Measurements from ENCODE around the gene MRC2. TPM values are rescaled to one million over a fixed set of nuclear protein-coding genes. Genes with fewer than 3 reads are reported as not detected.
A peak's percentile ranks its signal among the peaks of the same experiment; 100 is the strongest.

MRC2 gene
- total and polyA plus RNA-seq, 9 of the 15 experiments (the other 6 are each of a cell fraction or from before 2014, with no cell fraction given) = 0.28 to 11.5 (median 6.6) TPM

GRCh38 chr17:62693616-62694409, 66.3 kb downstream of the MRC2 start (continued):
- TF ChIP-seq ZBTB33 (CRISPR knock-in tag; IDR thresholded peaks at IDR 0.05) (0 out of 2 replicates have a peak, but pooled peaks have one; percentile 46), TCF3 (CRISPR knock-in tag; IDR thresholded peaks at IDR 0.05) (peak; percentile 50; the same call in 1 of the 2 replicates), CBFA2T2 (conservative IDR thresholded peaks at IDR 0.05) (peak; percentile 47), ZNF589 (CRISPR knock-in tag; IDR thresholded peaks at IDR 0.05; ENCODE audit: low read depth) (no peak), YY1 (IDR thresholded peaks at IDR 0.05; ENCODE audit: borderline replicate concordance in 1 of 3, control insufficient read depth in 1 of 3, extremely low read depth in 1 of 3, insufficient read depth in 3 of 3, insufficient read length in 1 of 3, insufficient replicate concordance in 2 of 3, low read depth in 1 of 3, low read length in 2 of 3) (peak in 1 of 3 experiments; percentile 18), PREB (CRISPR knock-in tag; IDR thresholded peaks at IDR 0.05) (no peak), NR3C1 (CRISPR knock-in tag; IDR thresholded peaks at IDR 0.05) (no peak), RFX5 (IDR thresholded peaks at IDR 0.05; ENCODE audit: low read depth, low read length) (no peak), ZBTB34 (CRISPR knock-in tag; IDR thresholded peaks at IDR 0.05) (no peak), ATF7 (IDR thresholded peaks at IDR 0.05) (no peak), BCL6 (CRISPR knock-in tag; IDR thresholded peaks at IDR 0.05) (no peak), ZNF253 (CRISPR knock-in tag; conservative IDR thresholded peaks at IDR 0.05) (no peak)
- TF ChIP-seq, protein P1, sequence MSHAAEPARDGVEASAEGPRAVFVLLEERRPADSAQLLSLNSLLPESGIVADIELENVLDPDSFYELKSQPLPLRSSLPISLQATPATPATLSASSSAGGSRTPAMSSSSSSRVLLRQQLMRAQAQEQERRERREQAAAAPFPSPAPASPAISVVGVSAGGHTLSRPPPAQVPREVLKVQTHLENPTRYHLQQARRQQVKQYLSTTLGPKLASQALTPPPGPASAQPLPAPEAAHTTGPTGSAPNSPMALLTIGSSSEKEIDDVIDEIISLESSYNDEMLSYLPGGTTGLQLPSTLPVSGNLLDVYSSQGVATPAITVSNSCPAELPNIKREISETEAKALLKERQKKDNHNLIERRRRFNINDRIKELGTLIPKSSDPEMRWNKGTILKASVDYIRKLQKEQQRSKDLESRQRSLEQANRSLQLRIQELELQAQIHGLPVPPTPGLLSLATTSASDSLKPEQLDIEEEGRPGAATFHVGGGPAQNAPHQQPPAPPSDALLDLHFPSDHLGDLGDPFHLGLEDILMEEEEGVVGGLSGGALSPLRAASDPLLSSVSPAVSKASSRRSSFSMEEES (CRISPR knock-in tag; IDR thresholded peaks at IDR 0.05) = no peak
- TF ChIP-seq, protein P2, sequence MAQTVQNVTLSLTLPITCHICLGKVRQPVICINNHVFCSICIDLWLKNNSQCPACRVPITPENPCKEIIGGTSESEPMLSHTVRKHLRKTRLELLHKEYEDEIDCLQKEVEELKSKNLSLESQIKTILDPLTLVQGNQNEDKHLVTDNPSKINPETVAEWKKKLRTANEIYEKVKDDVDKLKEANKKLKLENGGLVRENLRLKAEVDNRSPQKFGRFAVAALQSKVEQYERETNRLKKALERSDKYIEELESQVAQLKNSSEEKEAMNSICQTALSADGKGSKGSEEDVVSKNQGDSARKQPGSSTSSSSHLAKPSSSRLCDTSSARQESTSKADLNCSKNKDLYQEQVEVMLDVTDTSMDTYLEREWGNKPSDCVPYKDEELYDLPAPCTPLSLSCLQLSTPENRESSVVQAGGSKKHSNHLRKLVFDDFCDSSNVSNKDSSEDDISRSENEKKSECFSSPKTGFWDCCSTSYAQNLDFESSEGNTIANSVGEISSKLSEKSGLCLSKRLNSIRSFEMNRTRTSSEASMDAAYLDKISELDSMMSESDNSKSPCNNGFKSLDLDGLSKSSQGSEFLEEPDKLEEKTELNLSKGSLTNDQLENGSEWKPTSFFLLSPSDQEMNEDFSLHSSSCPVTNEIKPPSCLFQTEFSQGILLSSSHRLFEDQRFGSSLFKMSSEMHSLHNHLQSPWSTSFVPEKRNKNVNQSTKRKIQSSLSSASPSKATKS (CRISPR knock-in tag; IDR thresholded peaks at IDR 0.05) = no peak
- TF ChIP-seq, protein P3, sequence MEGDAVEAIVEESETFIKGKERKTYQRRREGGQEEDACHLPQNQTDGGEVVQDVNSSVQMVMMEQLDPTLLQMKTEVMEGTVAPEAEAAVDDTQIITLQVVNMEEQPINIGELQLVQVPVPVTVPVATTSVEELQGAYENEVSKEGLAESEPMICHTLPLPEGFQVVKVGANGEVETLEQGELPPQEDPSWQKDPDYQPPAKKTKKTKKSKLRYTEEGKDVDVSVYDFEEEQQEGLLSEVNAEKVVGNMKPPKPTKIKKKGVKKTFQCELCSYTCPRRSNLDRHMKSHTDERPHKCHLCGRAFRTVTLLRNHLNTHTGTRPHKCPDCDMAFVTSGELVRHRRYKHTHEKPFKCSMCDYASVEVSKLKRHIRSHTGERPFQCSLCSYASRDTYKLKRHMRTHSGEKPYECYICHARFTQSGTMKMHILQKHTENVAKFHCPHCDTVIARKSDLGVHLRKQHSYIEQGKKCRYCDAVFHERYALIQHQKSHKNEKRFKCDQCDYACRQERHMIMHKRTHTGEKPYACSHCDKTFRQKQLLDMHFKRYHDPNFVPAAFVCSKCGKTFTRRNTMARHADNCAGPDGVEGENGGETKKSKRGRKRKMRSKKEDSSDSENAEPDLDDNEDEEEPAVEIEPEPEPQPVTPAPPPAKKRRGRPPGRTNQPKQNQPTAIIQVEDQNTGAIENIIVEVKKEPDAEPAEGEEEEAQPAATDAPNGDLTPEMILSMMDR (IDR thresholded peaks at IDR 0.05 in 2 of 3, conservative IDR thresholded peaks at IDR 0.05 in 1 of 3; ENCODE audit: insufficient read depth in 2 of 3, low read depth in 1 of 3, low read length in 3 of 3) = peak in 2 of 3 experiments; percentile 6 to 13; a peak in 1 of 6 replicates

All from K562 (cell line).